Gastroesophageal sphincter (tissue), 3 donors: Measurements from ENCODE around the gene CRELD2.

Source experiments
- EP300 ChIP-seq: sonication (generic); formaldehyde crosslinking; IDR thresholded peaks from one replicate; pipeline ENCODE4 v1.6.1; 2017; ENCODE audit warnings: antibody characterized with exemption, mild to moderate bottlenecking
- POLR2A ChIP-seq, 2 donors: fragments of 450-650 bp; IDR thresholded peaks; one replicate each; pipeline ENCODE4 v1.6.1; 2017; ENCODE audit warnings: antibody characterized with exemption in 2 of 2, mild to moderate bottlenecking in 2 of 2, moderate library complexity in 1 of 2
- POLR2AphosphoS5 ChIP-seq: sonication (generic); formaldehyde crosslinking; IDR thresholded peaks from one replicate; pipeline ENCODE4 v1.6.1; 2017; ENCODE audit warnings: antibody characterized with exemption
- TF ChIP-seq, protein P1 (sequence below), 4 experiments: fragments of 200-600 bp in 2 of 4; fragments of 450-650 bp in 2 of 4; sonication (generic) in 1 of 4; IDR thresholded peaks; one replicate each; pipeline ENCODE4 v1.5.1; 2017 to 2019; ENCODE audit warnings: antibody characterized with exemption in 4 of 4, mild to moderate bottlenecking in 2 of 4, moderate library complexity in 2 of 4

DNA sequence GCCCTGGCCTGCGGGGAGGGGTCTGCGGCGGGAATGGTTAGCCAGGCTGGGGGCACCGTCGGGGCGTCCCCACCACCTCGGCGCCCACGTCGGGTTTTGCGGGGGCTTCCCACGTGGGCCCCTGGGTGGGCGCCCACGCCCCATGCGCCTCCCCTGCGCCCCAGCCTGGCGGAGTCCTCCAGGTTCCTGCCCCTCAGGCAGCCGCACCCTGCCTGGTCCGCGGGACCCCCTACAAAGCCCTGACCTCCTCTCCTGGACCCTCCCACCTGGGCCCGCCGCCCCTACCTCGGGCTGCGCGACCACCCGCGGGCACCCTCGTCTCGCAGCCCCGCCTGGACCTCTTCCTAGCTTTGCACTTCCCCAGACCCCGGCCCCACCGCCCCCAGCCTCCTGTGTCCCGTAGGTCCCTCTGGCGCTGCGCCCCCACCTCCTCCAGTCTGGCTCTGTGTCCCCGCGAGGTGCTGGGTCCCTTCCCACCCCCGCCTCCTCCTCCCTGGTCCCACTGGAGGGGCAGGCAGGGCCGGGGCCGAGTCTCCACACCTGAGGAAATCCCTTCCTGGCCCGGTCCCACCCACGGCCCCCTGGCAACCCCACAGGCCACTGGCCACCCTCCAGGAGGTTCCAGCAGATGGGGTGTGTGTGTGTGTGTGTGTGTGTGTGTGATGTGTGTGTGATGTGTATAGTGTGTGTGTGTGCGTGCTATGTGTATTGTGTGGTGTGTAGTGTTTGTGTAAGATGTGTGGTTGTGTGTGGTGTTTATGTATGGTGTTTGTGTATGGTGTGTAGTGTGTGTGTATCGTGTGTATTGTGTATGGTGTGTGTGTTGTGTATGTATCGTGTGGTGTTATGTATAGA is 54.0 kb downstream of the CRELD2 start:
- TF ChIP-seq, protein P1, sequence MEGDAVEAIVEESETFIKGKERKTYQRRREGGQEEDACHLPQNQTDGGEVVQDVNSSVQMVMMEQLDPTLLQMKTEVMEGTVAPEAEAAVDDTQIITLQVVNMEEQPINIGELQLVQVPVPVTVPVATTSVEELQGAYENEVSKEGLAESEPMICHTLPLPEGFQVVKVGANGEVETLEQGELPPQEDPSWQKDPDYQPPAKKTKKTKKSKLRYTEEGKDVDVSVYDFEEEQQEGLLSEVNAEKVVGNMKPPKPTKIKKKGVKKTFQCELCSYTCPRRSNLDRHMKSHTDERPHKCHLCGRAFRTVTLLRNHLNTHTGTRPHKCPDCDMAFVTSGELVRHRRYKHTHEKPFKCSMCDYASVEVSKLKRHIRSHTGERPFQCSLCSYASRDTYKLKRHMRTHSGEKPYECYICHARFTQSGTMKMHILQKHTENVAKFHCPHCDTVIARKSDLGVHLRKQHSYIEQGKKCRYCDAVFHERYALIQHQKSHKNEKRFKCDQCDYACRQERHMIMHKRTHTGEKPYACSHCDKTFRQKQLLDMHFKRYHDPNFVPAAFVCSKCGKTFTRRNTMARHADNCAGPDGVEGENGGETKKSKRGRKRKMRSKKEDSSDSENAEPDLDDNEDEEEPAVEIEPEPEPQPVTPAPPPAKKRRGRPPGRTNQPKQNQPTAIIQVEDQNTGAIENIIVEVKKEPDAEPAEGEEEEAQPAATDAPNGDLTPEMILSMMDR (IDR thresholded peaks at IDR 0.05), result no peak
- TF ChIP-seq POLR2AphosphoS5 (no peak), POLR2A (IDR thresholded peaks at IDR 0.05) (no peak), EP300 (no peak)
